Activated CD4-positive, alpha-beta T cell treated with anti-CD3 and anti-CD28 coated beads, Interleukin-2, amount 50 U/mL, for 16 hours (primary cell): ENCODE measurements around the gene PPP4C.
"Not testable (repeated sequence)": the region's sequence is repeated elsewhere in the genome, so short reads cannot be mapped to it uniquely, and the experiment has no call there.

Source experiments
- DNase-seq: peaks from one replicate; pipeline ENCODE4 v3.0.0-alpha.2; 2020

Gene PPP4C

DNA sequence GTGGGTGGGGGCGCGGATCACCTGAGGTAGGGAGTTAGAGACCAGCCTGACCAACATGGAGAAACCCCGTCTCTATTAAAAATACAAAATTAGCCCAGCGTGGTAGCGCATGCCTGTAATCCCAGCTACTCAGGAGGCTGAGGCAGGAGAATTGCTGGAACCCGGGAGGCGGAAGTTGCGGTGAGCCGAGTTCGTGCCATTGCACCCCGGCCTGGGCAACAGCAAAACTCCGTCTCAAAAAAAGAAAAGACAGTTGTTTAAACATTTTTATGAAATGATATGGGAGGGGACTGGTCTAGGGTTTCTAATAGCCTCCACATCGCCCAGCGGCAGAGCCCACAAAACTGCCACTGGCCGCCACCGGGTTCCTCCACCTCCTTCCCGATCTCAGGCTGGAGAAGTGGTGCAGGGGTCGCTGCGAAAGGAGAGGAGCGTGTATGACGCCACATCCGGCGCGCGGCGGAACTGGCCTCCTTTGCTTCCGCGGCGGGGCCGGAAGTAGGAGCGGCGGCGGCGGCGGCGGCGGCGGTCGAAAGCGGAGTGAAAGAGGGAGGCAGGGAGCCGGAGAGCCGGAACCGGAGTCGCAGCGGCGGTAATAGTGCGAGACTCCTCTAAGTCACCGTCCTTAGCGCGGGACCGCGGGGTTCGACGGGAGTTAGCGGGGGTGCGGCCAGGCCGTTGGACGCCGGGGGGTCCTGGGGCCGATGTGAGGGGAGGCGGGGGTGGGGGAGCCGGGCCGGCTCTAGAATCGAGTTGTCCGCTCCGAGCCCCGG is at the start of gene PPP4C:
TSS of gene PPP4C (plus strand) at position 492 of the 773 bp plus-strand sequence. CDS start 384 bp downstream, outside the sequence.
- peak; percentile 90 for DNase-seq

DNA sequence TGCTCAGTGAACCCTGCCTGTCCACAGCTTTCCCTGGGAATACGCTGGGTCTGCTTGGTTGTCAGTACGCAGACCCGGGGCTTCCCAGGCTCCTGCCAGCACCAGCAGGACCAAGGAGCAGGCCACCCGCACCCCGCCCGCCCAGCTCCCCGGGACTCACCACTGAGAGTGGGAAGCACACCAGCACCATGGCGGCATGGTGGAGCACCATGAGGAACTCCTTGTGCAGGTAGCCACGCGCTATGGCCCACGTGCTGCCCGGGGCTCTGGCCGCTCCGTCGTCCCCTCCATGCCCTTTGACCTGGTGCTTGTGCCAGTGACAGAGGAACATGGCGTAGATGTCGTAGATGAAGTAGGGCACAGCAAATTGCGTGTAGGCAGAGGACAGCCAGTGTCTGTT is 49.3 kb upstream of the PPP4C start:
- DNase-seq: no peak

DNA sequence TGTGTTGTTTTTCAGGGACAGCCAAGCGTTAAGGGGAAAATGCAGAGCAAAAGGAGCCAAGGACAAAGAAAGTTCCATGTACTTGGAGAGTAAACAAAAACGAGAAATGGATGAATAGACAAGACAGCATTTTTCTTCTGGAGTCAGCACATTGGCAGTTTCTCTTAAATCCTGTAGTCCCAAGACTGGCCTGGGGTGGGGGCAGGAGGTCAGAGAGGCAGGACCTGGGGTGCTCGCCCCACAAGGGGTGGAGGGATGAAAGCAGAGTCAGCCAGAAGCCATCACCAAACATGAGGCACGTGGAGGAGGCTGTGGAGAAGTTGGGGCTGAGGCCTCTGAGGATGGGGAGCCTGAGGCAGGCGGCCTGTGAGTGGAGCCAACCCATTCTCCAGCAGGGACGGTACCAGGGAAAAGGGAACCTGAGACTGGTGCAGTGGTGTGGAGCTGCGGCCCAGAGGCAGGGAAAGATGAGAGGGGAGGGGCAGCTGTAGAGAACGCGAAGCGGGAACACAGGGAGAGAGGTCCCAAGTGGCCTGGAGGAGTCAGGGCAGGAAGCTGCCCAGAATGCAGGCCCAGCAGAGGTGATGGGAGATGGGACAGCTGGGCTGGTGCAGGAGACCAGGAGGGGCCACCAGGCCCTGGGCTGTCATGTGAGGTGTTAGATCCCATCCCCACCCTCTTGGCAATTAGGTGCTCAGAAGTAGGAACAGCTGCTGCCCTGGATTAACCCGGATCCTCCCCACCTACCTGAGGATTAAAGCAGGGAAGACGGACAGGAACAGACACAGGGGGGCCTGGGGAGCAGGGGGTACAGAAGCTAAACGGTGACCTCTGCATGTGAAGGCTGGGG is 48.0 kb upstream of the PPP4C start:
- no peak for DNase-seq

DNA sequence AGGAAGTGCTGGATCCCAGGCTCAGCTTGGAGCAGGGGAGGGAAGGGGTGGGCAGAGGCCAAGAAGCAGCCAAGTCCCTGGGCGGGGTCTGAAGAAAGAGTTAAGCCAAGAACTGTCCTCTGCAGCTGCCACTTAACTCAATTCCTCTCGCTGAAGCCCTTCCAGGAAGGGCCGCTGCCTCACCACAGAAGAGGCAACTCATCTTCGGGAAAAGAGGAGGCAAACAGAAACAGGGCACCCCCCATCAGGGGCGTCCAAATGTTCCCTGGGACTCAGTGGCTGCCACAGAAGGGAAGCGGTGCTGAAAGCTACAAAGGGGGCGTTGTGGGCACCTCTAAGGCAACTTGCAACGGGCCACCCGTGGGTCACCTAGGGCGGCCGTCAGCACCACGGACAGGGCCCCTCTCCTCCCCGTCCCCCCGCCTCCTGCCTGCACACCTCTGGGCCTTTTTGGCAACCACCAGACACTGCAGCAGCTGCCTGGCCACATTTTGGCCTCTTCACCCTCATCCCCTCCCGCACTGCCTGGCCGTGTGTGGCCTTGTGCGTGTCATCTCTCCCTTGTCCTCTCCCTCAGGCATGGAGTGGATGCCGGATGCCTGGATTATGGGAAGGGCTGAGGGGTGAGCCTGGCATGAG is 47.2 kb upstream of the PPP4C start:
- DNase-seq: no peak

DNA sequence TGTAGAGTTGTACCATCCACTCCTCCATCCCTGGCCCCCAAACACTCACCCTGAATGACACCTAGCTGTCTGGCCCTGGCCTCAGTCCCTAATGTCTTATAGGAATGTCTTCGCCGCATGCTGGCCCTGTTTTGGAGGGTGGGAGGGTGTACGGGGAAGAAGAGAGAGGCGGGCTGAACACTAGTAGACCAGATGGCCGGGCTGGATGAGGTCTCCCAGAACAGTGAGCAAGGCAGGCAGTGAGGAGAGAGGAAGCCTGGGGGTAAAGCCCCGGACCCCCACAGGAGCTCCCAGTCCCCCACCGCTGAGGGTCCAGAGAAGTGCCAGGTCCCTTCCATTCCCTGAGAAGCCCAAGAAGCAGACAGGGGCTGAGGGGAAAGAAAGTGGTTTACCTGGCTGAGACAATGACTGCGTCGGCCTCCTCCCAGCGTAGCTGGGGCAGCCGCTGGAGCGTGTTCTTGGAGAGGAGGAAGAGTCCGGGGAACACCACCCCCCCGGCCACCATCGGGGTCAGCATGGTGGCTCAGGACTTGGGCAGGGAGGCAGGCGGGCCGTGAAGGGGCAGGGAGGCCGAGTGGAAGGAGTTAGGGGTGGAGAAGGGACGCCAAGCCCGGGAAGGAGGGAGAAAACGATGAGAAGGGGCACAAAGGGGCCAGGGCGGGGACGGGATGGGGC is 45.6 kb upstream of the PPP4C start:
- no peak for DNase-seq

GRCh38 chr16:30030841-30031413 is 44.9 kb upstream of the PPP4C start, which contains the start of gene TLCD3B:
Gene TLCD3B, minus strand, starts transcription at chr16:30031271. Its CDS starts 744 bp downstream, at chr16:30030527.
- no peak for DNase-seq

- no peak for DNase-seq
Observed at GRCh38 chr16:30031477-30031918, 44.3 kb upstream of the PPP4C start.

- DNase-seq: peak; percentile 78
Observed at GRCh38 chr16:30032083-30032819, 43.5 kb upstream of the PPP4C start.

- peak; percentile 27 for DNase-seq
Observed at GRCh38 chr16:30033270-30033669, 42.5 kb upstream of the PPP4C start.

GRCh38 chr16:30040221-30040620 is 35.6 kb upstream of the PPP4C start:
- DNase-seq: no peak

- DNase-seq: not testable (repeated sequence)
Observed at GRCh38 chr16:30040690-30041089, 35.1 kb upstream of the PPP4C start.

DNA sequence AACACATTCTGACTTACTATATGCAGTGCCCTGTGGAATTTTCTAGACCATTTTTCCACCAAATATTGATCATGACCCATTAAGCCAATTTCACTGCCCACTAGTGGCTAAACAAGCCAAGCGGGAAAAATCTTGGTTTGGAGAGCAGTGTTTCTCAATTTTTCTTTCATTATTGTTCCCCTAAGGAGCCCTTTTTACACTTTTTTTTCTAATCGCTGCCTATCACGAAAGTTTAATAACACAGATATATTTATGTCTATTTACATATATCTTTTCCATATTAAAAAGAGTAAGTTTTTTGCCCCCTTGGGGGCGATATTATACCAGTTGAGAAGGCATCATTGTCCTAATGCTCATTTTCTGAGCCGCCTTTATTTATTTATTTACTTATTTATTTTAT is 34.0 kb upstream of the PPP4C start:
- no peak for DNase-seq

GRCh38 chr16:30046178-30046577 is 29.6 kb upstream of the PPP4C start:
- DNase-seq: no peak

- DNase-seq: no peak
Observed at GRCh38 chr16:30046588-30046987, 29.2 kb upstream of the PPP4C start.

DNA sequence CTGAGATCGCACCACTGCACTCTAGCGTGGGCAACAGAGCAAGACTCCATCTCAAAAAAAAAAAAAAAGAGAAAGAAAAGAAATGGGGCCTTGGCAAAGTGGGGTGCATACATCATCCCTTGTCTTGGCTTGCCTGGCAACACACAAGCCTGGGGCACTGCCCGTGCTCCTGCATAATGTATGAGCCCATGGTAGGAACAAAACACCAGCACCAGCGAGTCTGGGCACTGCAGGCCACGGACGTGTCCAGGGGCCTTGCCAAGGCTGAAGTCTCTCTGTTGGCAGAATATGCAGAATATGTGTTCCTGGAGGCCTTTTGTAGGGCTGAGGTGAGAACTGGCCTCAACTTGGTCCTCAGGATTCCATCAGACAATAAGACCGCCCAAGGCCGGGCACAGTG is 25.9 kb upstream of the PPP4C start:
- DNase-seq: no peak

- no peak for DNase-seq
Observed at GRCh38 chr16:30051518-30051917, 24.3 kb upstream of the PPP4C start.

GRCh38 chr16:30052671-30053372 is 23.0 kb upstream of the PPP4C start:
- DNase-seq: peak; percentile 95

DNA sequence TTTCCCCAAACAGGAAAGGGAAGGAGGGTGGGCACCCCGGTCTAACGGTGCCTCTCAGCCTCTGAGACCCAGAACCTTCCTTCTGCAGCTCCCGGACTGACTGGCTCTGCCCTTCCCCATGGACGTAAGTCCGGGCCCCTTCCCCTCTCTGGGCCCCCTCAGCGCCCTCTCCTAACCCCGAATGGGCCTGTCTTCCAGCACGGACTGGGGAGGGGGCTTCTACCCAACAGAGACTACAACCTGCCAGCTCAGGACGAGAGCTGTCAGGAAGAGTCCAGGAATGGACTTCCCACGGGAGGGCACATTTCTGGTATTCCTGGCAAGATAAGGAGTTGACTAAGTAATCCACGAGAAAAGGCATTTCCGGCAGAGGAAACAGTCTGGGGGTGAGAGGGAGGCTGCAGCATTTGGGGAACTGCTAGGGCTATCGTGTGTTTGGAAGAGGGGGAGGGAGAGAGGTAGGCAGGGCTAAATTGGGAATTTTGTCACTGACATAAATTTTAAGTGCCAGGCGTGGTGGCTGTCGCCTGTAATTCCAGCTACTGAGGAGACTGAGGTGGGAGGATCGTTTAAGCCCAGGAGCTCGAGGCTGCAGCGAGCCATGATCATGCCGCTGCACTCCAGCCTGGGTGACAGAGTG is 22.3 kb upstream of the PPP4C start:
- no peak for DNase-seq

DNA sequence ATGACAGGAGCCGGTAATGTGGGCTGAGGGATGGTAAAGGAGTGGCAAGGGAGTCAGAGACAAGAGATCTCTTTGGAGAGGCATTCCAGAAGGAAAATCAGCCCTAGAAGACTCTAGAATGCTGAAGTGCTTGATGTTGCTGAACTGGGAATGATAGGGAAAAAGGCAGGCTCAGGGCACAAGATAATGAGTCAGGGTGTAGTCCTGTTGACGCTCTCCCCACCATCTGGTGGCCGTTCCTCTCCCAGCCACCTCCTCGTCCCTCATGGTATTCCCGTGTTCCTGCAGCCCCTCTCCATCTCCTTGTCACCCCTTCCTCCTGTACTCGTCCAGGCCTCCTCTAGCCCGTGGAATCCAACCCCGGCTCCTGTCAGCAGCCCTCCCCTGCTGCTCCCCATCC is 21.3 kb upstream of the PPP4C start:
- DNase-seq: no peak

DNA sequence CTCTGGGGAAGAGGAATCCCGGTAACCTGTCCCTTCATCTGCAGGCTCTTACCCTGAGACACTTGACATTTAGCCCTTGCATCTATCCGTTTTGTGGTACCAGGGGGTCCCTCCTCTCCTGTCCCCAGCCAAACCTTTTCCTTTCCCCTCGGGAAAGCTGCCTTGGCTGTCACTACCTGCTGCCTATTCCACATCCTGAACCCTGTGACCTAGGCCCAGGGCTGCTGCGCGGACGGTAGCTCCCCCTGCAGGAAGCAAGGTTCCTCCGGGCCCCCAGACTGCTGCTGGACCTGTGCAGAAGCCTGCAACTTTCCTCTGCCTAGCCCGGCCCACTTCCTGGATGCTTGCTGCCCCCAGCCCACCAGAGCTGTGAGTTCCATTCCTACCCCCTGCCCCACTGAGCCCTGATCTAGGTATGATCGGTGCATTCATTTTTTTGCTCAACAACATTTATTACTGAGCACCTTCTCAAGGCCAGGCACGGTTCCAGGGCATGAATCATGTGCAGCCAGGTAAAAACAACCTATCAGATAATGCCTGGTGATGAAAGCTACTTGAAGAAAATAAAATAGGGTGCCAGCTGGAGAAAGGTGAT is 20.7 kb upstream of the PPP4C start:
- DNase-seq: peak; percentile 58
